ENCODE measurements around the gene ERCC6.

- no peak for TF ChIP-seq CTCF (IDR thresholded peaks at IDR 0.05 in 2 of 3, conservative IDR thresholded peaks at IDR 0.05 in 1 of 3; ENCODE audit: control insufficient read depth in 2 of 3, extremely low read depth in 1 of 3, insufficient read depth in 1 of 3, low read depth in 3 of 3, low read length in 3 of 3)
- no peak for TF ChIP-seq POLR2A (IDR thresholded peaks at IDR 0.05; ENCODE audit: low read depth, low read length)
- no peak for TF ChIP-seq CHD1 (IDR thresholded peaks at IDR 0.05; ENCODE audit: low read depth, low read length)
- TF ChIP-seq PAX5 (IDR thresholded peaks at IDR 0.05; ENCODE audit: borderline replicate concordance, low read depth, low read length): no peak
- no peak for TF ChIP-seq USF1 (IDR thresholded peaks at IDR 0.05; ENCODE audit: borderline replicate concordance, extremely low read length, insufficient read depth, low read depth, low read length)
- TF ChIP-seq BMI1 (IDR thresholded peaks at IDR 0.05; ENCODE audit: borderline replicate concordance): no peak
- no peak for TF ChIP-seq HDAC2 (IDR thresholded peaks at IDR 0.05)
- TF ChIP-seq NFIC (IDR thresholded peaks at IDR 0.05; ENCODE audit: low read depth, low read length): no peak
- no peak for TF ChIP-seq NR2F1 (conservative IDR thresholded peaks at IDR 0.05)
- no peak for TF ChIP-seq NFYB (IDR thresholded peaks at IDR 0.05; ENCODE audit: insufficient read depth, low read depth, low read length)
- TF ChIP-seq YY1 (IDR thresholded peaks at IDR 0.05; ENCODE audit: low read depth, low read length): no peak
- TF ChIP-seq SUZ12 (IDR thresholded peaks at IDR 0.05; ENCODE audit: unreplicated experiment): no peak
- no peak for TF ChIP-seq RB1 (IDR thresholded peaks at IDR 0.05; ENCODE audit: borderline replicate concordance)
- no peak for TF ChIP-seq EZH2 (IDR thresholded peaks at IDR 0.05; ENCODE audit: borderline replicate concordance, control insufficient read depth, low read depth, low read length)
These were observed 29.1 kb downstream of the ERCC6 start for GRCh38 chr10:49509771-49510303.

Measured in GM12878 (cell line).